Activated CD8-positive, alpha-beta memory T cell treated with anti-CD3 and anti-CD28 coated beads, Interleukin-2, amount 50 U/mL, for 24 hours (primary cell): ENCODE results near the gene C19orf25.
"Not testable (repeated sequence)": the region's sequence is repeated elsewhere in the genome, so short reads cannot be mapped to it uniquely, and the experiment has no call there.

Experiments used
- DNase-seq: peaks from one replicate; pipeline ENCODE4 v3.0.0-alpha.2; 2020; ENCODE audit errors: extremely low read depth

The C19orf25 gene

DNA sequence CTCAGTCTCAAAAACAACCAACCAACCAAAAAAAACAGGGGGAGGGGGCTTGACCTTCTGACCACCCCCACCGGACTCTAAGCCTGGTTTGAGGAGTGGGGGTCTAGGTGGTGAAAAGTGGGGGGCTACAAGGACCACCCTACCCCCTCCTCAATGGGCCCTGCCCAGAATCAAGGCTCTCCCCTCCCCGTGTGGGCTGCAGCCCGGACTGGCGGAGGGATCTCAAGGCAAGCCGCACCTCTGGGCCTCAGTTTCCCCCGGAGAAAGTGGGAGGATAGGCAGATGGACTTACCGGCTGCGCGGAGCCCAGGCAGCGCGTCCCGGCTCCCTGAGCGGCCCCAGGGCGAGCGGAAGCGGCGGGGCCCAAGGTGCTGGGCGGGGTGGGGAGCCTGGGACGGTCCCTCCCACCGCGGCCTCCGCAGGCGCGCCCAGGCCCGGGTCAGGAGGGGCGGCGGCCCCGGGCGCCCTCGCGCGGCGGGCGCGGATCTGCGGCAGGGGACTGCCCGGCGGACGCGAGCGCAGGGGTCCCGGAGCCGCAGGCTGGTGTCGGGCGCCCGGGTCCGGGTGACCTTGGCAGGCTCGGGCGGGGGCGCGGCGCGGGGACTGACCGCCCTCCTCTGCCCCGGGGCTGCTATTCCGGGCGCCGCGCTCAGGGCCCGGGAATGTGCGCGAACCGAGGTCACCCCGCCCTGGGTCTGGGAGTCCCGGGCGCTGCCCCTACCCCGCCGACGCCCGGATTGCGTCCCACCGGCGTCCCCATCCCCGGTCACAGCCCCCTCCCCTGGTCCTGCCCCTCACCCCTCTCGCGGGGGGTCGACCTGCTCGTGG is 33.9 kb upstream of the C19orf25 start, which contains the start of gene ADAMTSL5:
Gene ADAMTSL5 (minus strand): TSS at position 349 of the 828 bp plus-strand sequence. CDS start 2,076 bp downstream, outside the sequence.
- no peak for DNase-seq

DNA sequence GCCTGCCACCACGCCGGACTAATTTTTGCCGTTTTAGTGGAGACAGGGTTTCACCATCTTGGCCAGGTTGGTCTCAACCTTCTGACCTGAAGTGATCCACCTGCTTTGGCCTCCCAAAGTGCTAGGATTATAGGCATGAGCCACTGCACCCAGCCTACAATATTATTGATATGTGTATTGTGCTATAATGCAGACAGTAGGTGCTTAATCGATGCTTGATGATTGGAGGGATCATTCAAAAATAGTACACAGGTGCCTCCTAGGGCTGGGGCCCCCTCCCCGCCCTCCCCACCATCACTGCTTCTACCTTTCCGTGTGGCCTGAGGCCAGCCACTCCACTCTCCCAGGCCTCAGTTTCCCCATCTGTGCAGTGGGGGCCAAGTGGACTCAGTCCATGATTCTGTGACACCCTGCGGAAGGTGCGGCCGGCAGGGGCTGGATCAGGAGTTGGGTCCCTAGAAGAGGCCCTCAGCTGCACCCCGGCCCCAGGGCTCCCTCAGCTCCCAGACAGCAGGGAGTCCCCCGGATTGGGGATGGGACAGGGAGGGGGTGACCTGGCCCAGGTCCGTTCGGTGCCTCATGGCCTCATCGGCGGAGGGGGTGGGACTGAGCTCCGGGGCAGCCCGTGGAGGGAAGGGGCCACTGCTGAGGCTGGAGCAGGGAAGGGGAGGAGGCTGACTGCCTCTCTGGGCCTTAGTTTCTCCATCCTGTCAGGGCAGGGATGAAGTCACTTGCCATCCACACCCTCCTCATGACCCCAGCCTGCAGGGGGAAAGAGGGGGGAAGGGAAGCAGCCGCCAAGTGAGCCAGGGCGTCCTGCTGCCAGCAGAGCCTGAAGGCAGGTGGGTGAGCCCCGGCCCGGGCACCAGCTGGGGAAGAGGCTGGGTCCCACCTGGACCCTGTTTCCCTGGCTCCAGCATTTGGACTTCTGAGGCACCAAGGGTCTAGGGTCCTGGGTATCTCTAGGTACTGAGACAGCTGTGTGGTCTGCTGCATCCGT is 32.6 kb upstream of the C19orf25 start:
- no peak for DNase-seq

DNA sequence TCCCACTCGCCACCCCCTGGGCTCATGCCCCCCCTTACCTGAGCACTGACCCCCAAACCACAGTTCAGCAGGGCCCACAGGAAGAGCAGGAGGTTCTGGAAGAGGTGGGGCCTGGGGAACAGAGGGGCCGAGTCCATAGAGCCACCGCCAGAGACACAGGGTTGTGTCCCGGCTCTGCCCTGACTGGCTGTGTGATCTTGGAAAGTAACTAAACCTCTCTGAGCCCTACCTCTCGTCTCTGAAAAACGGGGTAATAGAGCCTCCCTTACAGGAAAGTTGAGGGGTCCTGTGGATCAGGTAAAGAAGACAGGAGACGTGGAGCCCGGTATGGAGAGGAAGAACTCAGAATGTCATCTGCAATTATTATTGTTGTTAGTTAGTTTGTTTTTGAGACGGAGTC is 31.8 kb upstream of the C19orf25 start:
- no peak for DNase-seq

DNA sequence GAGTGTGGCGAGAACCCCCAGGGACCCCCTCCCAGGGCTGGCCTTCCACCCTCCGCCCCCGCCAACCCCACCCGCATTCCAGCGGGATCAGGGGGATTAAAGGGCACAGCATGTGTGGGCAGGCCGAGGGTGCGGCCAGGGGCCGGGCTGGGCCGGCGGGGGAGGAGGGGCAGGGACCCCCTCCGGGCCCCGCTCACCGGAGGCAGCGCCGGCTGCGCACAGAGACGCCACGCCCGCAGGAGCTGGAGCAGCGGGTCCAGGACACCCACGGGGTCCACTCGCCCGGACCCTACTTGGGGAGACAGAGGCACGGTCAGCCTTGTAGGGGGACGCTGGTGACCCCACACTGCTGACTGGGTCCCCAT is 31.4 kb upstream of the C19orf25 start:
- no peak for DNase-seq

DNA sequence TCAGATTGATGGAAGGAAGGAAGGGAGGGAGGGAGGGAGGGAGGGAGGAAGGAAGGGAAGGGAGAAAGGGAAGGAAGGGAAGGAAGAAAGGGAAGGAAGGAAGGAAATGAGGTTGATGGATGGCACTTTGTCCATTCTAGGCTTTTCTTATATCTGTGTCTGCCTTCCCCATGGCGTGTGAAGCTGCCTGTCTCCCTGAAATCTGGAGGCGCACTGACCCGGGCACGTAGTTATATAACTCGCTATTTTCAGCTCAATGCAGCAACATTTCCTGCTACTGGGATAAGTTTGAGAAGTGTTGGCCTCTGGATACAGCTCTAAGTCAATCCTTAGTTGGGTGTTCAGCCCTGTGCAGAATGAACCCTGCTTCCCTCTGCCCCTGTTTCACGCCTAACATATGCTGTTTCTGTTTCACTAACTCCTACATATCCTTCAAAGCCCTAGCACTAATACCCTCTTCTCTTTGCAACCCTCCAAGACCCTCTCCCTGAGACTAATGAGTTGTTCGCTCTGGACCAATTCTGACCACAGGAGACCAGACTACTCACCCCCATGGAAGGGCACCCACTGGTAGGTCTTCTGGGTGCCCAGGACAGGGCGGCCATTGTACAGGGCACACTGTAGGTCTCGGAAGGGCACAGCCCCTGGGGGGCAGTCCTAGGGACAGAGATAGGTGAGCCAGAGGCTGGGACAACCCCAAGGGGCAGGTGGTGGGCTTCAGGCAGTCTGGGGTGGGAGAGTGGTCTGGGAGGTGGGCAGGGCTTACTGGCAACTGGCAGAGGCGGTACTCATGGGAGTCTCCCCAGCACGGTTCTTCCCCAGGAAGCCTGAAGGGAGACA is 30.8 kb upstream of the C19orf25 start:
- DNase-seq = no peak

DNA sequence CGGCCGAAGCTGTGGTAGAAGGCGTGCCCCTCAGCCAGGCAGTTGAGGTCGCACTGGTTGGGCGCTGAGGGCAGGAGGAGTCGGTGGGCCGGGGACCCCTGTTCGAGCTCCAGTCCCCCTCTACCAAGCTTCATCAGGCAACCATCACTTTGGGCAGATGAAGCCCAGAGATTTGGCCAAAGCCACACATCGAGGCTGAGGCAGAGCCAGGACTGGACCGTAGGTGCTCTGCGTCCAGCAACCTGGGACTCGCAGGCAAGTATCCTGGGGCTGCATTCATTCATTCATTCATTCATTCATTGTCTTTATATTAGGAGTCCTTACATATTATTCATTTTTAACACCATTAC is 29.5 kb upstream of the C19orf25 start:
- no peak for DNase-seq

DNA sequence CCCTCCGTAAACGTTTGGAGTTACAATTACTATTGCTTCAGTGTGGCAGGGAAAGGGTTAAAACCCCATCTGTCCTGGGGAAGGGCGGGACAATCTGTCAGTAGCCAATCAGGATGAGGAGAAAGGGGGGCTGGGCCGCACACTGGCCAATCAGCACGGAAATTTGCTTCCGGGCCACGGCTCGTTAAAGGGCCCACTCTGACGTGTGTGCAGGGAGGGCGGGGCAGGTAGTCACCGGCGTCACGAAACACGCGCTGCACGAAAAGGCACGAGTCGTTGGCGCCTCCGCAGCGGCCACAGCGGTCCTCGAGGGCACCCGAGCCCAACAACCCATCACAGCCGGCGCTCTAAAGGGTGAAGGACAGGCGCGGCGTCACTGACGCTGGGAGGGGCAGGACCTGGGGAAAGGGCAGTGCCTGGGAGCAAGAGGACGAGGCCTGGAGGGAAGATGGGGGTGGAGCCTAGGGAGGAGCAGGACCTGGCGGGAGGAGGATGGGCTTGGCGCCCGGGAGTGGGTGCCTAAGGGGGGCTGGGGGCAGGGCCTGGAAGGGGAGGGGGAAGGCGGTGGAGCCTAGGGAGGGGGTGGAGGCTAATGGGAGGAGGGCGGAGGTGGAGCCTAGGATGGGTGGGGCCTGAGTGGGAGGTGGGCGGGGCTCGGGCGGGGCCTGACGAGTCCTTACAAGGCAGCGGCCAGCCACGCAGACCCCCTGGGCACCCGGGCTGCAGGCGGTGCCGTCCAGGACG is 28.9 kb upstream of the C19orf25 start:
- peak; percentile 81 for DNase-seq

DNA sequence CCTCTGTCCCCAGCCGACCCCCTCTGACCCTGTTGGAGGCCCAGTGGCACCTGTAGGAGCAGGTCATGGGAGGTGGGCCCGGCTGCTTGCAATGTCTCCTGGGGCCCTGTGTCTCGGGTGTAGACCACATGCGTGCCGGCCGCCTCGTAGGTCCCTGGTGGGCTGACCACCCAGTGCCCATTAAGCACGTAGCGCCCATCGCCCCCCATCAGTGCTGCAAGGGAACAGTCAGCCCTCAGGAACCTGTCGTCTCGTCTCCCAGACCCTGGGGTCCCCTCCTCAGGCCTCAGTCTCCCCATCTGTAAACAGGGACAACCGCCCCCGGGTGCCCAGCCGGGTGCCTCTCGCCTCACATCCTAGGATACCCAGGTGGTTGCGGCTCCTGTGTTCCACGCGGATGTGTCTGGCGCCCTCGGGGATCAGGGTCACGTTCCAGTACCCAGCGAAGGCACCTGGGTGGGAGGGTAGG is 28.2 kb upstream of the C19orf25 start:
- DNase-seq = no peak

DNA sequence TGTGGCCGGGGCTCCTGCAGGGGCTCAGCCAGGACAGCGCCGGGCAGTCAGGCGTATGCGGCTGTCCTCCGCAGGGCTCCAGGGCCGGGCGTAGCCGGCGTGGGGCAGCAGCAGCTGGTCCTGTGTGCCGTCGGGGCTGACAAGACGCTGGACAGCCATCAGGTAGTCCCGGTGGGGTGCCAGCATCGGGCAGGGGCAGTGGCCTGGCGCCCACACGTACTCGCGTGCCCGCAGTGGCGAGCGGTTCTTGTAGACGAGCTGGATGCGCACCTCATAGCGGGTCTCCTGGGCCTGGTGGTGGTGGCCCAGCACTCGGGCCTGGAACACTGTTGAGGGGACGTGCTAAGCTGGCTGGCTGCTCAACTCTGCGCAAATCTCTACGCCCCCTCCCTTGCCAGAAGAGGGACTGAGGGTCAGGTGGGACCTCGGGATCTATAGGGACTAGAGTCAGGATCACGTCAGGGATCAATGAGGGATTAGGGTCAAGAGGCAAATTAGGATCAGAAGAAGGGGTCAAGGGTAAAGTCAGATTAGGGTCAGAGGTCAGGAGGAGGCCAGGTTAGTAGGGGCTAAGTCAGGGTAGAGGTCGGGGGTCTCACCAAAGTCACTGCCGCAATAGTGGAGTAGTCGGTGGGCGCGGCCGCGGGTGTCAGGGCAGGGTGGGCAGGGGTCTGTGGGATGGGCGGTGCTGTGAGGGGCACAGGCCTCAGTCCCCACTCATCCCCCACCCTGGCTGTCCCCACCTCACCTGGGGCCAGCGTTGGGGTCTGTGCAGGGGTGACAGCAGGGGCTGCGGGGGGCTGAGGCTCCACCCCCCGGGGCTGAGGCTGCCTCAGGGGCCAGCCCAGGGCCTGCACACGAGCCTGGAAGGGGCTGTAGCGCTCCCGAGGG is 27.2 kb upstream of the C19orf25 start:
- no peak for DNase-seq

DNA sequence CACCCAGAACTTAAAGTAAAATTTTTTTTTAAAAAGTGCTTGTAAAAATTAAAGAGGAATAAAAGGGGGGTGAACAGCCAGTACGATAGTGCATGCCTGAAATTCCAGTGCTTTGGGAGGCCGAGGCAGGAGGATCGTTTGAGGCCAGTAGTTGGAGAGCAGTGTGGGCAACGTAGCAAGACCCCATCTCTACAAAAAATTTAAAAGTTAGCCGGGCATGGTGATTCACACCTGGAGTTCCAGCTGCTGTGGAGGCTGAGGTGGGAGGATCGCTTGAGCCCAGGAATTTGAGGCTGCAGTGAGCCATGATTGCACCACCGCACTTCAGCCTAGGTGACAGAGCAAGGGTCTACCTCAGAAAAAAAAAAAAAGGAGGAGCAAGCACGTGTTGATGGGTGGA is 26.0 kb upstream of the C19orf25 start:
- no peak for DNase-seq

DNA sequence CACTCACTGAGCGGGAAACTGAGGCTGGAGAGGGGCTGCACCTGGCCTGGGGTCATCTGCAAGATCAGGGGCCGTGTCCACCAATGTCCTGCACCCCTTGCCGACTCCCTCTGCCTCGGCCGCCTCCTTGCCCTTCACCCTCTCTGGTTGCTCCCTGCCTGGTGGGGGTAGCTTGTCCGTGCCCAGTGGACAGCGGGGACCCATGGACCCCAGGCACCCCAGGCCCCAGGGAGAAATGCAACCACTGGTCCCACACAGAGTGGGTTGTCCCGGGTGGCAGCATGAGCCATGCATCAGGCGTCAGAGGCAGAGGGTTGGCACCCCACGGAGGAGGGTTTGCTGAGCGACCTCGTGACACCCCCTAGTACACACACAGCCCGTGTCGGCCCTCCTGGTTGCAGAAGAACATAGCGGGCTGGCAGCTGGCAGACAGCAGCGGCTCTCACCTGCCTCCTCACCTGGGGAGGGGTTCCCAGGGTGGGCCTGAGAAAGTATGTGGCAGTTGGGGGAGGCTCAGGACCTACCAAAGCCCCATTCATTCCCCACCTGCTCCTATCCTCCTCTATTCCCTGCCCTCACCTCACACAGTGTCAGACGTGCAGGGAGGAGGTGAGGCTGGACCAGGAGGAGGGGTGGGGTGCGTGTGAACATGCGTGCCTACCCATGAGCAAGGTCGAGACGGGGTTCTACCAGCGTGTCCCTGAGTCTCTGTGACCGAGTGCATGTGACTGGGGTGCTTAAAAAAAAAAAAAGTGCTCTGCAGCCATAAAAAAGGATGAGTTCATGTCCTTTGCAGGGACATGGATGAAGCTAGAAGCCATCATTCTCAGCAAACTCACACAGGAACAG is 25.1 kb upstream of the C19orf25 start:
- no peak for DNase-seq

DNA sequence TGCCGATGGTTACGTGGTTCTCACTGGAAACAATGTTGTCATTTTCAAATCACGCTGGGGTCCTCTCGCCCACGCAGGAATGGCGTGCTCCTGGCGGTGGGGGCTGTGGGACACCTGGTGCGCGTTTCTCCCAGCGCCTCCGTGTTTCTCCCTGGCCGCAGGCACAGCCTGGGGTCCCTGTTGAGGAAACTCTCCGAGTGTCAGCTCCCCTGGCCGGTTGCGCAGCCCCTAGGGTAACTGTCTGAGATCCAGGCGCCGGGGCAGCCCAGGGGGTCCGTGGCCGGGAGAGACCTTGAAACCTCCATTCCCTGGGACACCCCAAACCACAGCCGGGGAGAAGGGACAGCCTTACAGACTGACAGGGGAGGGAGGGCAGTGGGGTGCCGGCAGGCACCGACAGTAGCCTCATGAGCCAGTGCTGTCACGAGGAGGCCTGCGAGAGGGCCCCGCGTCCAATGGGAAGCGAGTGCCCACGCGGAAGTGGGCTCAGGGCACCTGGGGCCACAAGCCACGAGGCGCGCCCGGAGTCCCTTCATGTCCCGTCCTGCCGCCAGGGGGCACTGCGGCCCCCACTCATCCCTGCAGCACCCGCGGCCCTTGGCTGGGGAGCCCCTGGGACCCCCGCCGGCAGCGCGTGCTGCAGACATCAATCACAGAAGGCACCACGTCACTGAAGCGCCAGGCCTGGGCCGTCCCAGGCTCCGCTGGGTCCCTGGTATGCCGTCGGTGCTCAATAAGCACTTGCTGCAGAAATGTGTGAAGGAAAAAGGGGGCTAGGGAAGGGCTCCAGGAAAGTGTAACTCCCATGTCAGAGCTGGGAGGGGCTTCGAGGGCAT is 24.3 kb upstream of the C19orf25 start:
- DNase-seq = no peak

DNA sequence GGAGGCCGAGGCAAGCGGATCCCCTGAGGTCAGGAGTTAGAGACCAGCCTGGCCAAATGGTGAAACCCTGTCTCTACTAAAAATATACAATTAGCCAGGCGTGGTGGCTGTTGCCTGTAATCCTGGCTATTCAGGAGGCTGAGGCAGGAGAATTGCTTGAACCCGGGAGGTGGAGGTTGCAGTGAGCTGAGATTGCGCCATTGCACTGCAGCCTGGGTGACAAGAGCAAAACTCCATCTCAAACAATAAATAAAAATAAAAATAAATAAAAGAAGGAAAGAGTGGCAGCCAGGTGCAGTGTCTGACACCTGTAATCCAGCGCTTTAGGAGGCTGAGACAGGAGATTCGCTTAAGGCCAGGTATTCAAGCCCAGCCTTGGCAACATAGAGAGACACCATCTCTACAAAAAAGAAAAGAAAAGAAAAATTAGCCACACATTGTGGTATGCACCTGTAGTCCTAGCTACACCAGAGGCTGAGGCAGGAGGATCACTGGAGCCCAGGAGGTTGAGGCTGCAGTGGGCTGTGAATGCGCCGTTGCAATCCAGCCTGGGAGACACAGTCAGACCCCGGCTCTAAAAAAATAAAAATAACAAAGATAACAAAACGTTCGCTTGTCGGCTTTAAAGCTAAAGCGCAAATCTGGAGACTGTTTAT is 23.5 kb upstream of the C19orf25 start:
- no peak for DNase-seq

DNA sequence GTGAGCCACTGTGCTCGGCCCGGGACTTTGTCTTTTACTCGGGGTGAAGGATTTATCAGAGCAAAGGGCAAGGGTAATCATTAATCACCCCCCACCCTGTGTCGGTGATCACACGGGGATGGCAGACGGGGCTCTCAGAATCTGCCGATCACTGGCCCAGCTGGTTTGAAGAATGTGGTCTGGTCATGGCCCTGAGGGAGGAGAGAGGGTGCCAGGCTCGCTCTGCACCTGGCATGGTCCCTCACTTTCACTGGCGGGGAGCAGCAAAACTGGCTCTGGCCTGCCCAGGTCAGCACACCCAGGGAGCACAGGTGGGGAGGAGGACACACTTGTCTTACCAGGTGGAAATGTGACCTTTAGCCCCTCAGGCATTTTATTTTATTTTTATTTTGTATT is 22.2 kb upstream of the C19orf25 start:
- DNase-seq = no peak

DNA sequence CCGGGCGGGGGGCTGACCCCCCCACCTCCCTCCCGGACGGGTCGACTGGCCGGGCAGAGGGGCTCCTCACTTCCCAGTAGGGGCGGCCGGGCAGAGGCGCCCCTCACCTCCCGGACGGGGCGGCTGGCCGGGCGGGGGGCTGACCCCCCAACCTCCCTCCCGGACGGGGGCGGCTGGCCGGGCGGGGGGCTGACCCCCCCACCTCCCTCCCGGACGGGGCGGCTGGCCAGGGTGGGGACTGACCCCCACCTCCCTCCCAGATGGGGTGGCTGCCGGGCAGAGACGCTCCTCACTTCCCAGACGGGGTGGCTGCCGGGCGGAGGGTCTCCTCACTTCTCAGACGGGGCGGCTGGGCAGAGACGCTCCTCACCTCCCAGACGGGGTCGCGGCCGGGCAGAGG is 20.2 kb upstream of the C19orf25 start:
- DNase-seq = not testable (repeated sequence)

DNA sequence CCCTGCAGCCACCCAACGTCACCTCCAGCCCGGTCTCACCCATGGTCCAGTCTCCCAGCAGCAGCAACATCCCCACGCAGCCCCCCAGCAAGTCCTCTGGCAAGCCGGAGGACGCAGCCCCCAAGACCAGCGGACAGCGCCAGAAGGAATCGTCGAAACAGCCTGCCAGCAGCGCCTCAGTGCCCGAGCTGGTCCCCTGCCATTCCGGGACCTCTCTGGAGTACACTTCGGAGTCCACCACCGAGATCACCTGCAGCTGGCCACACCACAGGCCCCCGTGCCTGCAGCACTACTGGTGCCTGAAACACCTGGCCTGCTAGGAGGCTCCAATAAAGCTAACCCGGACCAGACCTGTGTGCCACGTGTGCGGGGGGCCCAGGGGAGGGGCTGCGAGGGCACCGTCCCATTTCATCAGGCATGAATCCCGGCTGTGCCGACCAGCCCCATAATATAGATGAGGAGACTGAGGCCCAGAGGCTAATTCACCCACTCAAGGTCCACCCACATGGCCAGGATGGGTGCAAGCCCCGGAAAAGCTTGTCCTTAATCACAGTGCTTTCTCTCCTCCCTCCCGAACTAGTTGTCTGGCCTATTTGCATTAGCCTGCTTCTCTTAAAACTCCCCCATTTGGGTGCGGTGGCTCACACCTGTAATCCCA is 18.7 kb upstream of the C19orf25 start:
- no peak for DNase-seq
